Activated CD4-positive, alpha-beta T cell treated with anti-CD3 and anti-CD28 coated beads, Interleukin-2, amount 50 U/mL, for 16 hours (primary cell): Measurements from ENCODE around the gene BMP5.

Experiments used
- DNase-seq: peaks from one replicate; pipeline ENCODE4 v3.0.0-alpha.2; 2020

BMP5 gene

DNA sequence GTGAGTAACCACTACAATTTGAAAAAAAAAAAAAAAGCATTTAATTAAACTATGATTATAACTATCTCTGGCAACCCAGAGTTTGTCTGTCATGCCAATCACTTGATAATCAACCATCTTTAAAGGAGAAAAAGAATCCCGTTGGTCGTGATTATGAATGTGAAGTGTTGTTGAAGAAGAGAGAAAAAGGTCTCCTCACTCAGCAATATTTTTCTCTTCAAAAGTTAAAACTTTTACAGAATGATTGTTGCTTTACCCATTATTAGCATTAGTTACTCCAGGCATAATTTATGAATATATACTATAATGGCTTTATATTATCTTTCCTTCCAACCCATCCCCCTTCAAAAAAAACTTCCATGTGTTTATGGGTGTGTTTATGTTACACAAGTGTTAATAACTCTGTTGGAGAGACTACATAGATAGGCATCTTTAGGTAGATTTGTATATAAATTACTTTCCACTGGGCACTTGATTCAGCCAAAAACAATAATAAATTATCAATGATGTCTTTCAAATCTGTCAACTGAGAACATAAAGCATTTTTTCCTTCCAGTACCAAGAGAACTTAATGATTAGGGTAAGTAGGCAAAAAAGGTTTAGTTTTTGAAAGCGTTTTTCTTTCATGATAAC lies 5.1 kb downstream of the BMP5 start:
- no peak for DNase-seq

DNA sequence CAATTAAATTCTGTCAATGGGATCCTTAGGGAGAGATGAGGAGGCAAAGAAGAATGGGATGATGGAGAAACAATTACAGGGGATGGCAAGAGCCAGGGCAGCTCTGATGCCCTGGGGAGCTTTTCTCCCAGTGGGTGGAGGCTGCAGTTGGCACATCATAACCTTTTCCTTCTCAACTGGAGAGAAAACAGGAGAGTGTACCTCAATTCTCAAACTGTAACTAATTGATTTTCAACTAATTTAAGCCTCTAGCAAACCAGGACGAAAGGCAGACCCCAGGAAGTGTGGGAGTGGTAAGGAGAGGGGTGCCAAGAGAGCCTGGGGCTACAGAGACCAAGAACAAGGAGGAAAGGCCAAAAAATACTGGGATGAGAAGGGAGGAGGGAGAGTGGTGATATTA lies 5.7 kb downstream of the BMP5 start:
- DNase-seq, result no peak

DNA sequence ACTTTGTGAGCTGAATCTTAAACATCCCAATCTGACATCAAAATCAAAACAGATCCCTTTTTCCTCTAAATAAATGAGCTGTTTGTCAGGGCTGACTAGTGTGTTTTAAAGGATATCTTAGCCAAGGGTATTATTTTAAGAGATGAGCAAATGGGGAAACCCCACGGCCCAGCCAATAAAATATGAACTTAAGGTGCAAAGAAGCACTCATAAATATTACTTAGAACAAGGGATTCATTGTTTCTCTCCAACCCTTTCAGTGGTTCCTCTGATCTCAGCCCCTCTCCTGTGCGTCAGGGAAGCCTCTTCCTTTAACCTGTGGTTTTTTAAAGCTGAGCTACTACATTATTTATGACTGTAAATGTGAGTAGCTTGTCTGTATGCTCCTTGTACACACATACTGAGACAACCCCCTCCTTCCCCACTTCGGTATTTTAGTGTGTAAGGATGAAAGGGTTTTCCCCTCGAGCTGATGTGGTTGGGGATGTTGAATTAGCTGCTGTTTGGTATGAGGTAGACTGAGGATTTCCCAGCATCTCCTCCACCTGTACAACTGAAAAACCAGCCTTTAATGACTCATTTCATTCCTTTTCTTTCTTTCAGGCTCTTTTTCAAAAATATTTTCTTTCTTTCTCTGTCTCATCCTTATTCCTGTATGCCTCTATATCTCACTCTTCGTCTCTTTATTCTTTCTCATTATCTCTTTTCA lies 6.5 kb downstream of the BMP5 start:
- DNase-seq, result peak; percentile 92

DNA sequence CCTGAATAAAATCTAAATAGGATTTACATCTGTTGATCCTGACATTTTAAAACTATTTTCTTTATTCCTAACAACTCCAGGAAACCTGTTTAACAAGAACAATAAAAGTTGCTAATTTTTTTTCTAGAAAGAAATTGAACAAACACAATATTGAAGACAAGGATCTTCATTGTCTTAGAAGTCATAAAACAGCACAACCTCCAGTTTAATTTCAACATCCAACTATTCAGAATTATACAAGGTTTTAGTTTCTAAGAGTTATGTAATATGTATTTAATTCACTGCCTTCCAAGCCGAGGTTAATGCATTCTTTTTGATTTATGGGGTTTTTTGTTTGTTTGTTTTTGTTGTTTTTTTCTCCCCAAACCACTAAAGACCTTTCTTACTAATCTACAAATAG lies 7.2 kb downstream of the BMP5 start:
- DNase-seq, result no peak

DNA sequence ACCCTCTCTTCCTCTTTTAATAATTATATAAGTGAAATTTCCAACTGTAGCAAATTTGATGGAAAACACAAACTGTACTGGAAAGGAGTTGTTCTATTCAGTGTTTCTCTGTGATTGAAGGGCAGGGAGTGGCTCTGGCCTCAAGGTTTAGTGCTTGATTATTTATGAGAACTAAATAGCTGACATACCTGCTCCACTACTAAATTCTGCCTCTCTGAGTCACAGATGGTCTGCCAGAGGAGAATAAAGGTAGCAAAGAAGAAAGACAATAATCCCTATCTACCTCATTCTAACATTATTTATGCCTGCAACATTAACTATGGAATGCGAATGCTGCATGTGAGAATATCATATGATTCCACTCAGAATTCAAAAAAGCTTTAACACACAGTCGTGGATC lies 9.3 kb downstream of the BMP5 start:
- DNase-seq, result no peak

DNA sequence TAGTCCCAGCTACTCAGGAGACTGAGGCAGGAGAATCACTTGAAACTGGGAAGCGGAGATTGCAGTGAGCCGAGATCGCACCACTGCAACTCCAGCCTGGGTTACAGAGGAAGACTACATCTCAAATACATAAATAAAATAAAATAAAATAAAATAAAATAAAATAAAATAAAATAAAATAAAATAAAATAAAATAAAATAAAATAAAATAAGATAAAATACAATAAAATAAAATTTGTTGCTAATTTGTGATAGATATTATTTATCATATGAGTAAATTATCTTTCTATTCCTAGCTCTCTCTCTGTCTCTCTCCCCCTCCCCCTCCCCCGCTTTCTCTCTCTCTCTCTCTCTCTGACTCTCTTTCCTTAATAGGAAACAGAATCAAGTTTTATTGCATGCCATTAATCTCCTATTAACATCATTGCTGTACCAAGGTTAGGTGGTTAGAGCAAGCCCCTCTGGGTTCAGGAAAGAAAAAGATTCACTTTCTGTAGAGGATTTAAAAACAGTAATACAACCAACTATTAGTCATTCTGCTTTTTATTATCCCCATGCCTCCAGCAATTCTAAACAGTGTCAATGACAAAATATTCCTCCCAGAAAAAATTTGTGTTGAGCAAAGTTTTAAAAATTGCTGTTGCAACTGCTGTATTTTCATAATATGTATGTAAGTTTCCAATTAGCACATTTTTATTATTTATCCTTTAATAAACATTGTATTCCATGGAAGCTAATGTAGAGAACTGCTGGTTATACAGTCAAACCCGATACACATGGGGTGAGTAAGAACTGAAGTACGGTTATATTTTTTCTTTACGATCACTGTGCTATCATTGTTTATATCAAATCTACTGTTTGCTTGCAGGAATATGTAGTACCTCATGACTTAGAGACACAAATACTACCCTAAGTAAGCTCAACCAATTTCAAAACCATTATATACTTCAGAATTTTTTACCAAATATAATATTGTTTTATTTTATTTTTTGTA lies 22.1 kb downstream of the BMP5 start:
- no peak for DNase-seq

DNA sequence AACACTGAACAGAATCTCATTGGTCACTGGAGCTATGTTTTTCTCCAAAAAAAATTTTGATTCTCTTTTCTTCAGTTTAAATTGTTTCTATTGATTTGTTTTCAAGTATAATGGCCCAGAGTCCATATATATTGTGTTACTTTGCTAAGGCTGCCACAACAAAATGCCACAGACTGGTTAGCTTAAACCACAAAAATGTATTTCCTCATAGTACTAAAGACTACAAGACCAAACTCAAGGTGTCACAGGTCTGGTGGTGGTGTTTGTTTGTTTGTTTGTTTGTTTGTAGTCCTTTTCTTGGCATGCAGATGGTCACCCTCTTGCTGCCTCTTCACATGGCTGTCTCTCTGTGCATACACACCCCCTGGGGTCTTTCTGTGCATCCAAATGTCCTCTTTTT lies 34.0 kb downstream of the BMP5 start:
- DNase-seq, result no peak

DNA sequence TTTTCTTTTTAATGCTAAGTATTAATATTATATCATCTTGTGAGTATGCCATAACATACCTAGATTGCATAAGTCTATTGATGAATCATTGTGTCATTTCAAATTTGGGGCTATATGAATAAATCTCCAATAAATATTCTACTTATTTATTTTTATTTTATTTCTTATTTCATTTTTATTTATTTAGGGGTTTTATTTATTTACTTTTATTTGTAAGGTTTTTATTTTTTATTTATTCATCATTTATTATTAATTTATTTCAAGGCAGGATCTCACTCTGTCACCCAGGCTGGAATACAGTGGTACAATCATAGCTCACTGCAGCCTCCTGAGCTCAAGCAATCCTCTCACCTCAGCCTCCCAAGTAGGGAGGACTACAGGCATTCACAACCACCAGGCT lies 36.3 kb downstream of the BMP5 start:
- no peak for DNase-seq

DNA sequence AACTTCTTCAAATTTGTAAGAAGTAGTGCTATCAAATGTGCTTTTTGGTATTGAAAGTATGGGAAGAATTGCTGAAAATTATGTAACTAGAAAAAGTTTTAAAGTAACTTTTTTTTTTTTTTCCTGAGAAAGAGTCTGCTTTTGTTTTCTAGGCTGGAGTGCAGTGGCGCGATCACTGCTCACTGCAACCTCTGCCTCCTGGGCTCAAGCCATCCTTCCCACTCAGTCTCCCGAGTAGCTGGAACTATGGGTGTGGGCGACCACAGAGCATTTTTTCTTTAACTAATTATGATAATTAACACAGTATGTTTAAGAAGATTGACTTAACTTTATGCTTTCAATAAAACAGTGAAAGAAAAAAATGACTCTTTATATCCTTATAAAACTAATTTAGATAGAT lies 38.4 kb downstream of the BMP5 start:
- no peak for DNase-seq

DNA sequence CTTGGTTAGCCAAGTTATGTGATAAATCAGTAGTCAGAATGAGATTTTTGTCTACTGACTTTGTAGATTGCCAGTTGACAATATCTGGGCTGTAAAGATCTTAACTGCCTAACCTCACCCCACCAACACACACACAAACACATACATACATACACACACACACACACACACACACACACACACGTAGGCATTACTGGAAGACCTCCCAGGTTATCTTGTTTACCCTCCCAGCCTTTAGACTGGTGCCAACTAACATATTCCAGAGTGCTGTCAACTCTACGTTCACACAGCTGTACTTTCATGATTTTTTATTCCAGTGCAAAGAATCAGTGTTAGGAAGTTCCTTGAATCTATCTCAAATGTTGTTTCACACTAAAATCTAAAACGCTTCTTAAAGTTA lies 38.9 kb downstream of the BMP5 start:
- DNase-seq, result no peak

DNA sequence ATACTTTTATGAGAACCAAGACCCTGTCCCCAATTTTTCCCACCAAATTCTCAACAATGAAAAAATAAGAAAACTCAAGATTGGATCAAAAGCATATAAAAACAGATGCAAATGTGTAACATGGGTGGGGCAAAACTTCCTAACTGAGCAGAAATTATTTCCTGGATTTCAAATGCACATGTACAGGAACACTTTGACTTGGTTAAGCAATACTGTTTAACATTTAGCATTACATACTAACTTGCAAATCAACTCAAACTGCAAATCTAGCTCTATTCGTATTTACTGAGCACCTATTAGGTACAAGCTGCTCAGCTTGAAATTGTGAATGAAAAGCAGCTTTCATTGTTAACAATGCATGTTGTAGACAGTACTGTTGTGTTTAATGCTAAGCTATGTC lies 40.2 kb downstream of the BMP5 start:
- no peak for DNase-seq

DNA sequence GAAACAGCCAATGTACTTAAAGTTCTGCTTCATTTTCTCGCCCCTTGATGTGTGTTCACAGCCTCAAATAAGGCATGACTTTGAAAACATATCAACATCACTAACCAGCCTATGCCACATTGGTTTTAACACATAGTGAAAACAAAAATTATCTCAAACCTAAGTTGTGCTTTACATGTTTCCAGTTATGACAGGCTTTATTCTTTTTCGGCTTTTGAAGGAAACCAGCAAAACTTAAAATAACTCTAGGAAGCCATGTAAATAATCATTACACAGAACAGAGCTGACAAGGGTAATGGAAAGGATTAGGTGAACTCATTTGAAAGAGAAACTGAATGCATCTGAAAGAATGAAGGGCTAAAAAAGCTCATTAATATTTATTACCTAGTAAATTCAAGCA lies 42.1 kb downstream of the BMP5 start:
- DNase-seq, result peak; percentile 1

DNA sequence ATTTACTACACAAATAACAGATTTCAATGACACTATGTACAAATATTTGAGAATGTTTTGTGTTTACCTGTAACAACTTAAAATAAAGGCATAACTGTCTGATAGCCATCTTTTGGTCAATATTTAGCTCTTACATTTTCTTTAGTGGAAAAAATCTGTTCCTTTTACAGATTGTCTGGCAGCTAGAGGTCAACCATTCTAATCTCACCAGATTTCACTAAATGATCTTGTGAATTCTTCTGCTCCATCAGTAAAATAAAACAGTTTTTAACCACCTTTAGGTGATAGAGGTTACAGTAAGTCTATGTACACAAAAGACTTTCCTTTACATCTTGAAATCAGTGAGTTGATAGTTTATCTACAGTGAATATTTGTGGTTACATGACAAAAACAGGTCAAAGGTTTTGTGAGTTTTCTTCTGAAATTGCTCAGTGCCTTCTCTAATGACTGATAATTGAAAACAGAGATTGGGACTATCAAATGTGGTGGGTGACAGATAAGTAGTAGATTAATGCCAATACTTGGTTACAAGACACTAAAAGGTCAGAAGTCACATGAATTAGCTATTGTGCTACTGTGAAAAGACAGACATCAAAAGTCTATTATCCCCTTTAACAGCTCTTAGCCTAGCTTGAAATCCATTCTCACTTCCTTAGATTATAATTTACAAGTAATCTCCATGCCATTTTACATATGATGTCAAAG lies 47.4 kb downstream of the BMP5 start:
- DNase-seq, result no peak

DNA sequence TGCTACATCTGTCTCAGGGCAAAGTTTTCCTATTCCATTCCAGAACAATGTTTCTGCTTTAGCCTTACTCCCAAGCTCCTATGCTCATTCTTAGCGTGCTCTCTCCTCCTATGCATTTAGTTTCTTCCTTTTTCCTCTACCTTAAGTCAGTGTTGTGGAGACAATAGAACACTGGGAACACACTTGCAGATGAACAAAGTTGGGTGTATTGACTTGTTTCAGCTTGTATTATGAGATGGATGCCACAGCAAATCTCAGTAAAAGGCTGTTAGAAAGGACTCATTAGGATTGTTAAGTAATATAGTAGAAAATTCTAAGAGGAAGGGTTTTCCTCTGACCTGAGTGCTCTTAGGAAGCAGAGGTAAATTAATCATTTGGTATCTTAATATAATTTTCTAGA lies 48.4 kb downstream of the BMP5 start:
- no peak for DNase-seq

DNA sequence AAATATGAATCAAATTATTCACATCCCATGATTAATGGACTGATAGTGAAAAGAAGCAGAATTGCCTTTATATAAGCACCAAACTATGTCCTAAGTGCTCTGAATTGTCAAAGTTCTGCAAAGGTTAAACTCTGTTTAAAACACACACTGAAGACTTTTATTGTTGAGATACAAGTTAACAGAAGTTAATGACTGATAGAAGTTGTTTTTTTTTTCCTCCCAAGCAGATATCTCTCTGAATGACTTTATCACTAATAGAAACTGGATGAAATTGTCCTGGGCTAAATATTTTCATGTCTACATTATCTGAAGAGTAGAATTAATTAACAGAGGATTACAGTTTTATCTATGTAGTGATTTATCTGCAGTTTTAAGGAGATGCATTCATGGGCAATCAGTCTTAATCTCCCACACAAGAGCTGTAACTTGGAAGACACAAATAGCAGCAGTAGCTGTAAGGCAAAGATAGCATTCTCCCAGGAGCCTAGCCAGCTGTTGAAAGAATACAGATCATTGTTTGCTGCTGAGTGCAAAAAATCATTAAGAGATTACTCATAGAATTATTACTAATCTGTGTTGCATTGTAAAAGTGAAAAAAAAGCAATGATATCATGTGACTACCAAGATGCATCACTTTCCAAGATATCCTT lies 49.9 kb downstream of the BMP5 start:
- DNase-seq, result no peak

DNA sequence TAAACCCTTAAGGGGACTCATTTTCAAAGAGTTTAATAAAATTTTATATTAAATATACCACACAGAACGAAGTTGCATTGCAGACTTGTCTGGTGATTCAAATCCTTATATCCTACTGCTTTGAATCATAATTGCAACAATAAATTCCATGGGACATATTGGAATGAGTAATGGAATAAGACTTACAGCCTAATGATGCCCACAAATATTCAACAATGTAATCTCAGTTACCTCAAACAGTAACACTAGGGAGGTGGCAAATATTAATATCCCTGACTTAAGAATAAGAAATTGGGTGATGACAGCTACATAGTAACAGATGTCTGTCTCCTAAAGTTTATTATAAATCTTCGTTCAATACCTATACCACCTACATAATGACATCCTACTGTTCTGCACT lies 52.6 kb downstream of the BMP5 start:
- DNase-seq, result no peak

DNA sequence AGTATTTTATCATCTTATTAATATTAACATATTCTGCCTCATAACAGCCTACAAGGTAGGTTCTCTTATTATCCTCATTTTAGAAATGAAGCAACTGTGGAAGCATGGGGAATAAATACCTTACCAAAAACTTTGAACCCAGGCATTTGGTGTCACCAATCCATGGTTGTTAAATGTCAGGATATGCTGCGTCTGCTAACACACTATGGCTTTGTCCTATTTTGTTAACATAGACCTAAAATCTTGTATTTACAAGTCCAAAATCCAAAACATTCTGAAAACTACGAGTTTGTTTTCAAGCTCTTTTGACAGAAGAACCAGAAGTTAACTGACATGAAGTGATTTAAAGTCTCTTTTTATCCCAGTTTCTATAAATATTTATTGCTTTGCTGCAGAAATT lies 53.4 kb downstream of the BMP5 start:
- DNase-seq, result no peak

DNA sequence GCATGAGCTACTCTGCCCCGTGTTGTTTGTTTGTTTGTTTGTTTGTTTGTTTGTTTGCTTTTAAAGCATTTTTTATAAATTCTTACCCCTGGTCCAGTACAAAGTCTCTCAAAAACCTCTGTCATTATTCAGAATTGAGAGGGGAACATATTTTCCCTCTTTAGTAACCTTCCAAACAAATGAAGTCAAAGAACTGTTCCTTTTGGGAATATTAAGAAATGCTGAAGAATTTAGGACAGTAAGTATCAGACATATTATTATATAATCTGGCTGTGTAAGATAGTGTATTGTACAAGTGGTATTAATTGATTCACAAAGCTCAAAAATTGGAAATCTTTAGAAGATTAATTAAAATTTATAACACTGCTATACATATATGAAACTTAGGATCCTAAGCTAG lies 54.7 kb downstream of the BMP5 start:
- DNase-seq, result no peak

DNA sequence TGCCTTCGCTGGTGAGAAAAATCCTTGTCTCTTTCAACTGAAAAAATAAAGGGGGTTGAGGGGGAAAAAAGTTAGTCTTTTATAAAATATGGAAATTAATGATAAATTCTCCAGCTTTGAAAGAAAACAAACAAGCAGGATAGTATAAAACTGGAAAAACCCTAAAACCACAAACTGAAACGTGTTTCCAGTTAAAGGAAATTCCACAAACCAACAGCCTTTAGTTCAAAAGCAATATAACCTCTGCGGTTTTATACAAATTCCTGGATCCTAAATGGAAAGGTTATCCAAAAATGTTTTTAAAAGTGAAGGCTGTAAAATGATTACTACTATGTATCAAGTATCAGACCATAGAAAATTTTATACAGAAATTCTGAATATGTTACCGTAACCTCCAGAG lies 55.6 kb downstream of the BMP5 start:
- no peak for DNase-seq

DNA sequence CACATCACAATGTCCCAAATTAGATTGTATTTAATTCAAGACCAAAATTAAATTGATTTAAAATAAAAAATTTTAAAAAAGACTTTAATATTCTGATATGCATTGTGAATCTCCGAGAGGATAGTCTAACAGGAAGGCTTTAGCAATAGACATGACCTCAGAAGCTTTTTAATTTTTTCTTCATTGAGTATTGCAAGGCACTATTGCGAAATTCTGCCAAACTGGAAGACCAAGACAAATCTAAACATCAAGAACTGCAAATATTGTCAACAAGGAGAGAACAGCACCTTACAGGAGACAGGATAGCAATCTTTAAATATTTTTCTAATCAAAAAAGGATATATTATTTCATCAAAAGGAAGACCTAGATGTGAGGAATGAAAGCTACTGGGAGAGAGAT lies 56.9 kb downstream of the BMP5 start:
- DNase-seq, result no peak

DNA sequence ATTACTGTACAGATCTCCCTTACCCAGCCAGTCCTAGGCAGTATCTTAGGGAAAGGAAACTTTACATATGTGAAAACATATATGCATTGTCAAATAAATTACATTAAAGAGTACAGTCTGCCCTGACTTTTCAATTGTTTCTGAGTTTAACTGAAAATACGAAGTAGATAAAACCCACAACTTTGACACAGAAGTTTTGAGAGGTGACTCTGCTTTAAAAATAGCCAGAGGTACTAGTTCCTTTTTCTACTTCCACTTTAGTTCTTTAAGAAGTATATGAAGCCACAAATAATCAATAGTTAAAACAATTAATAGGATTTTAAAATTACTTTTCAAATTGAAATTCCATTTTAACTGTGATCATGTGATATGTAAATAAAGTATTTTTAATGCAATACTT lies 62.9 kb downstream of the BMP5 start:
- DNase-seq, result no peak

DNA sequence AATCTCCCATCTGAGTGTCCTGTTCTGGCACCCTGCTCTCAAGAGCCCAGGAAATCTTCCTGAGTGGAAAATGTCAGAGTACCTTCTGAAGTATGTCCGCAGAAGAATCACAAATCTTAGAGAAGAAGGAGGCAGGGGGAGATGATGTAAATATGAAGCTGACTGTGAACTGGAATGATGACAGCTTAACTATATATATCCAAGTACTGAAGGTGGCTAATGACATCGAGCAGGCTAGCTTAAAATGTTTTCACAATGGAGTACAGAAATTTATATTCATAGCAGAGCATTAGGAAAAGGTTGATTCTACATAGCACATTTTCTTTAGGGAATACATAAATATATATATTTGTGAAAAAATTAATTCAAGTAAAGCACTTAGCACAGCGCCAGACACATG lies 64.3 kb downstream of the BMP5 start:
- no peak for DNase-seq

DNA sequence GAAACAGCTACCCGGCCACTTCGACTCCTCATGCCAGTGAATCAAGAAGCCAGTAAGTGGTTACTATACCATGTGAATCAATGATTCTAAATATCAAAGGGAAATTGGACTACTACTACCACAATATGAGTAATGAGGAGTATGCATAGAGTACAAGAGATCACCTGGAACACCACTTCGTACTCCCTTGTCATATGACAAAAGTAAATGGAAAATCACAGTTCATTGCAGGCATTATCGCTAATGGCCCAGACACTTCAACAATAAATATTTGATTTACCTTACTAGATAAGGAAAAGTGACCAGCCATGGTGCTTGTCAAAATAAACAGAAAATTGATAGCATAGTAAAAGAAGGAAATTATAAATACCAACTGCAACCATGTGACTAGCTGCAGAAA lies 73.1 kb downstream of the BMP5 start:
- no peak for DNase-seq
